Cortex of kidney (tissue), 1 donor: Measurements from ENCODE around the gene AMH.
"Not testable (repeated sequence)": the region's sequence is repeated elsewhere in the genome, so short reads cannot be mapped to it uniquely, and the experiment has no call there.

Source experiments
- DNase-seq: peaks from one replicate; lab custom pipeline; 2025; lab: John Stamatoyannopoulos, UW

Gene AMH

GRCh38 chr19:2270423-2271233, 21.5 kb downstream of the AMH start:
- no peak for DNase-seq

- DNase-seq = no peak
These were observed 22.3 kb downstream of the AMH start for GRCh38 chr19:2271234-2272103.

GRCh38 chr19:2273356-2274184, 24.4 kb downstream of the AMH start:
- DNase-seq = no peak

GRCh38 chr19:2274185-2274711, 25.1 kb downstream of the AMH start:
- DNase-seq = no peak

- DNase-seq = no peak
These were observed 25.9 kb downstream of the AMH start for GRCh38 chr19:2274931-2275535.

GRCh38 chr19:2275588-2276428, 26.7 kb downstream of the AMH start:
- no peak for DNase-seq

GRCh38 chr19:2276429-2276986, 27.4 kb downstream of the AMH start:
- no peak for DNase-seq

- DNase-seq = no peak
These were observed 28.0 kb downstream of the AMH start for GRCh38 chr19:2277138-2277537.

GRCh38 chr19:2278459-2279158, 29.5 kb downstream of the AMH start:
- DNase-seq = no peak

- no peak for DNase-seq
These were observed 31.6 kb downstream of the AMH start for GRCh38 chr19:2280633-2281264.

GRCh38 chr19:2281265-2282061, 32.3 kb downstream of the AMH start:
- not testable (repeated sequence) for DNase-seq

- no peak for DNase-seq
These were observed 33.1 kb downstream of the AMH start, which contains the start of gene PEAK3 for GRCh38 chr19:2282062-2282861. Gene PEAK3, minus strand, starts transcription at chr19:2282175. Its CDS starts 1,244 bp downstream, at chr19:2280931.

GRCh38 chr19:2282862-2283237, 33.7 kb downstream of the AMH start:
- DNase-seq = no peak

- no peak for DNase-seq
These were observed 34.8 kb downstream of the AMH start for GRCh38 chr19:2283835-2284507.

- DNase-seq = no peak
These were observed 37.4 kb downstream of the AMH start for GRCh38 chr19:2286402-2287140.
